ENCODE results near the gene GLRX2.
"Not testable (repeated sequence)": the region's sequence is repeated elsewhere in the genome, so short reads cannot be mapped to it uniquely, and the experiment has no call there.

The GLRX2 gene

GRCh38 chr1:193062698-193063463, 42.3 kb downstream of the GLRX2 start:
- DNase-seq = no peak

DNA sequence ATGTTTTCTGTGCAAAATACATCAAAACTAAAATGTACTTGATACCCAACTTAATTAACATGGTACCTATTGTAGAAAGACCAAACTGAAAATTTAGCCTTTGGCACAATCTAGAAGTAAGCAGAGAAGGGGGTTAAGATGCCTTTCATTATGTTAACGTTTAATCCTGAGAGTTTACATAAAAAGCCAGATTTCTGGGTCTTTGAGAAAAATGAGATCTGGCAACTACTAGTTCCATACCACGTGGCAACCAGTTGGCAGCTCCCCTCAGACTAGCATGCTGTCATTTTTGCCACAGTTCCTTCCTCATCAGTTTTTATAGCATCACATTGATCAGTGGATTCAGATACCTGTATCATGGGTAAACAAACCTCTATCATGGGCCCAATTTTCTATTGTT, 44.3 kb downstream of the GLRX2 start:
- no peak for DNase-seq

DNA sequence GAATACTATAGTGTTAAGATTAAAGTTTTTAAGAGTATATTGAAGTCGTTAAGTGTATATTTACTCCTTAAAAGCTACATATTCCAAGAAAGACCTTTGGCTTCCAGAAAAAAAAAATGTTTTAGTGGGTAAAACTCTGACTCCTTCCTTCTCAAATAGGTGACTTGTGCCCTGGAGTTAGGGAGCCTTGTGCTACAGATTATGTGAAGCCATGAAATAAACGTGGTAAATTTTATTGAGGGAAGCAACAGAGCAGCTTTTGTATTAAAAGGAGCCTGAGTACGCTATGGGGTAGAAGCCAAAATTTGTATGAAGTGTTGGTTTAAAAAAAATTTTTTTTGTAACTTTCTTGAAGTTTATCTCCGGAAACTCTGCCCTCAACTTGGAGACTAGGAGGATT, 44.8 kb downstream of the GLRX2 start:
- no peak for DNase-seq

- no peak for DNase-seq
Observed at GRCh38 chr1:193060115-193060403, 45.2 kb downstream of the GLRX2 start.

- peak; percentile 100 for DNase-seq
Observed at GRCh38 chr1:193059282-193060114, 45.7 kb downstream of the GLRX2 start, which contains the start of the genes RO60 and UCHL5. TSS of gene RO60 (plus strand) at chr1:193059612. CDS start at chr1:193069055, 9,443 bp downstream. TSS of gene UCHL5 (minus strand) at chr1:193059360. CDS start at chr1:193059260, 100 bp downstream.

GRCh38 chr1:193058529-193059281, 46.5 kb downstream of the GLRX2 start:
- DNase-seq = no peak

DNA sequence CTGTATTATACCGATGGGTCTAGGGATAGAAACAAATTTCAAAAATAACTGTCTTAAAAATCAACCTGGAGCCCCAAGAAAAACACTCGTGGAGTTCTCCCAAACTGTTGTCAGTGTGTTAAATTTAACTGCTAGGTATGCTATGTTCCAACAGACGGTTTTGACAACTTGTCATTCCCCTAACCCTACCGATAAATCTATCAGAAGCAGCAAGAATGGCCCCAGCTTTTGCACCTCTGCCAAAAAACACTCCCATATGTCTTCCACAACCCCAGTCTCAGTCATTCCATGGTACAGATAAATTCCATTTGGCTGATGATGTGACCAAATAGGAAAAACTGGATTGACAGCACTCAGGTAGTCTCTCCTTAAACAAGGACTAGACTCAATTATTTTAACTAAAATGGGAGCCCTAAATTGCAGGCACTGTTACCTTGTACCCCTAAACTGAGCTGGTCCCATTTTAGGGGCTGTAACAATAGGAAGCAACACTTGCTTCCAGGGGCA, 51.0 kb downstream of the GLRX2 start:
- DNase-seq = no peak

DNA sequence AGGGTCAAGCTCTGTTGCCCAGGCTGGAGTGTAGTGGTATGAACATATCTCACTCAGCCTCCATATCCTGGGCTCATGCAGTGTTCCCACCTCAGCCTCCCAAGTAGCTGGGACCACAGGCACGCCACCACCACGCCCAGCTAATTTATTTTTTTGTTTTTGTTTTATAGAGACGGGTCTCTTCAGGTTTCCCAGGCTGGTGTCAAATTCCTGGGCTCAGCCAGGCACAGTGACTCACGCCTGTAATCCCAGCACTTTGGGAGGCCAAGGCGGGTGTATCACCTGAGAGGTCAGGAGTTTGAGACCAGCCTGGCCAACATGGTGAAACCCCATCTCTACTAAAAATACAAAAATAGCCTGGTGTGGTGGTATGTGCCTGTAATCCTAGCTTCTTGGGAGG, 56.3 kb downstream of the GLRX2 start:
- not testable (repeated sequence) for DNase-seq
